ENCODE results near the gene CACNG5. TPM values are rescaled to one million over a fixed set of nuclear protein-coding genes. Genes with fewer than 3 reads are reported as not detected.

Gene CACNG5
- total RNA-seq, 1 donor from 2014 or later: not detected

DNA sequence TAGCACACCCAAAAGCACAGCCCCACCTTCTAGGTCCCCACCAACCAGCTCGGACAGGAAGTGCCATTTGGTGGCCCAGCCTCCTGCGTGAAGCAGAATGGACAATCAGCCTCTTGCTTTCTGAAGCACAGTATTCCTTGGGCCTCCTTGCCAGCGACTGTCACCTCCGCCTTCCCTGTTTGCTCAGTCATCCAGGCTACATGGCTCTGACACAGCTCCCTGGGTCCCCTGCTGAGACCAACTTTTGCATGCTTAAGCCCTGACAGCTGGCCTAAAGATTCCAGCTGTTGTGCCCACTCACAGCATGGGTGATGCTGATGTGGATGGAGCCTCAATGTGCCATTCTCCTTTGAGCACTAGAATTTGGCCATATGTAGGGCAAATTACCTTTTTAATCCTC, 4.5 kb upstream of the CACNG5 start:
- no peaks in the 10 kb centered on the region for H3K36me3 Mint-ChIP-seq (ENCODE audit: low read depth)
- peaks cover 16% of the 10 kb centered on the region for H3K4me1 Mint-ChIP-seq
- no peak overlapping the region for H3K27ac Mint-ChIP-seq (ENCODE audit: unreplicated experiment)
- H3K4me3 Mint-ChIP-seq: no peak overlapping the region
- TF ChIP-seq, protein P1, sequence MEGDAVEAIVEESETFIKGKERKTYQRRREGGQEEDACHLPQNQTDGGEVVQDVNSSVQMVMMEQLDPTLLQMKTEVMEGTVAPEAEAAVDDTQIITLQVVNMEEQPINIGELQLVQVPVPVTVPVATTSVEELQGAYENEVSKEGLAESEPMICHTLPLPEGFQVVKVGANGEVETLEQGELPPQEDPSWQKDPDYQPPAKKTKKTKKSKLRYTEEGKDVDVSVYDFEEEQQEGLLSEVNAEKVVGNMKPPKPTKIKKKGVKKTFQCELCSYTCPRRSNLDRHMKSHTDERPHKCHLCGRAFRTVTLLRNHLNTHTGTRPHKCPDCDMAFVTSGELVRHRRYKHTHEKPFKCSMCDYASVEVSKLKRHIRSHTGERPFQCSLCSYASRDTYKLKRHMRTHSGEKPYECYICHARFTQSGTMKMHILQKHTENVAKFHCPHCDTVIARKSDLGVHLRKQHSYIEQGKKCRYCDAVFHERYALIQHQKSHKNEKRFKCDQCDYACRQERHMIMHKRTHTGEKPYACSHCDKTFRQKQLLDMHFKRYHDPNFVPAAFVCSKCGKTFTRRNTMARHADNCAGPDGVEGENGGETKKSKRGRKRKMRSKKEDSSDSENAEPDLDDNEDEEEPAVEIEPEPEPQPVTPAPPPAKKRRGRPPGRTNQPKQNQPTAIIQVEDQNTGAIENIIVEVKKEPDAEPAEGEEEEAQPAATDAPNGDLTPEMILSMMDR (conservative IDR thresholded peaks at IDR 0.05): no peak
- no peak for DNase-seq (ENCODE audit: low read depth, low spot score)
- H3K9me3 Mint-ChIP-seq: no peaks in the 10 kb centered on the region
- H3K27me3 Mint-ChIP-seq (ENCODE audit: low read depth): peaks cover 77% of the 10 kb centered on the region

DNA sequence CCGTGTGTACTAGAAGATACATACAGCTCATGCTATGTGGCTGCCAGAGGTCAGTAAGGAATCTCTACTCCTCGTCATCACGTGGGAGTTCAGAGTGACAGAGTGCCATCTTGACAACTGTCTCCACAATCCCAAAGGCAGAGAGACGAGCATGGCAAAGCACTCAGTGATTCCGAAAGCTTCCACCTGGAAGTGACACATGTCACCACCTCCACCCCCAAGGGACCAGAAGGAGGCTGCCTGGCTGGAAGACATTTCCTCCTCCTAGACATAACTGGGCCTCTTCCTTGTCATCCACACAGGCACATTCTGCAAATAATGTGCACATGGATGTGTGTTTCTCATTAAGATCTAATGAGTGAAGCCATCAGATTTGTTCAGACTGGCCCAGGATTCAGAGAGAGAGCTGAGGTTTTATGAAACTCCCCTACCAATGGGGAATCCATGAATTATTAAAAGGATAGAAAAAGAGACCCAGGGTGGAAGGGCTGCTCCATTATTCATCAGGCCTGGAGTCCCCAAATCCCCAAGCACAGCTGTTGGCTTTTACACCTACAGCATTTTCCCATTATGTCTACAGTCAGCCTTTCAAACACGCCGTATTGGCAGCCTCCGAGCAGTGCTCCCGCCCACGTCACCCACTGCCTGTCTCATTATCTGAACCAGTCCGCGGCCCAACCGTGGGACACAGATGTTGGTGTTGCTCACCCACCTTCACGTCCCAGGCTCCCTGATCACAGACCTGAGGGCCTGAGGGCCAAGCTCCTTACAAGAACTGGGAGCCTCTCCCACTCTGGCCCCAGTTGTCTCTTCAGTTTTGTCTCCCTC, 3.3 kb upstream of the CACNG5 start:
- TF ChIP-seq, protein P1 (conservative IDR thresholded peaks at IDR 0.05): no peak
- no peak overlapping the region for H3K4me3 Mint-ChIP-seq
- H3K36me3 Mint-ChIP-seq (ENCODE audit: low read depth): no peaks in the 10 kb centered on the region
- H3K27ac Mint-ChIP-seq (ENCODE audit: unreplicated experiment): no peak overlapping the region
- peaks cover 16% of the 10 kb centered on the region for H3K4me1 Mint-ChIP-seq
- H3K9me3 Mint-ChIP-seq: no peaks in the 10 kb centered on the region
- peaks cover 86% of the 10 kb centered on the region for H3K27me3 Mint-ChIP-seq (ENCODE audit: low read depth)
- DNase-seq (ENCODE audit: low read depth, low spot score): no peak

DNA sequence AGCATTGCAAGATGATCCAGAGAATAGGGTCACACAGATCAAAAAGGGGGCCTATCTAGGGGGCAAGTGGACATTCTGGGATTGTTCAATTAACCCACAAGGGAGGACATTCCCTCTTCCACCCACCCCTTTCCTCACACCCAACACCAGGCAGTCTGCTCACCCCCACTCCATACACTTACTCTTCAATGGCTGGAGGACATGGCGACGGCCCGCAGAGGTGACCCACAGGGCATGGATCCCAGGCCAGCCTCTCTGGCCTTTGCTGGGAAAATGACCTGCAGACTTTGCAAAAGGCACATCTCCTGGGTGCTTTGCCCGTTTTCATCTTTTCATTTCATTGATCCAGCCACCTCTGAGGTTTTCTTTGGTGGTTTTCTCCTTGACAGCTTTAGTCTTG, 1.7 kb upstream of the CACNG5 start:
- Mint-ChIP-seq H3K36me3 (ENCODE audit: low read depth) (no peaks in the 10 kb centered on the region), H3K27ac (ENCODE audit: unreplicated experiment) (no peak overlapping the region), H3K4me1 (peaks cover 16% of the 10 kb centered on the region), H3K27me3 (ENCODE audit: low read depth) (peaks cover 91% of the 10 kb centered on the region), H3K9me3 (no peaks in the 10 kb centered on the region), H3K4me3 (no peak overlapping the region)
- TF ChIP-seq, protein P1 (conservative IDR thresholded peaks at IDR 0.05): no peak
- DNase-seq (ENCODE audit: low read depth, low spot score): no peak

DNA sequence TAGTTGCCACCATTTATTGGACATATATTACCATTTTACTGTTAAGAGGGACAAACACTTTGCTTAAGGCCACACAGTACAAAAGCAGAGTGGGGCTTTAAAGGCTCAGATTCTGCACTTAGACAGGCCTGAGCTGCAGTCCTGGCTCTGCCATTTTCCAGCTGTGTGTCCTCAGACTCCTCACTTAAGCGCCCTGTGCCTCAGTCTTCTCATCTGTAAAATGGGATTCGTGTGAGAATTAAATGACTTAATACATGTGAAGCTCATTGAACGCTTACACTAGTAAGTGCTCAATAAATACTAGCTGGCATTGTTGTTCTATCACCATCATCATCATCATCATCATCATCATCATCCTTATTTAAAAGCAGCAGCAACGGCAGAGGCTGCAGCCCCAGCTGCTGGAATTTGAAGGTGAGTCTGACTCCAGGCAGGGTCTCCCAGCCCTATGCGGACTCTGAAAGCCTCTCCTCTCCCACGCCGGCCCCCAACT, 445 bp upstream of the CACNG5 start:
- TF ChIP-seq, protein P1 (conservative IDR thresholded peaks at IDR 0.05): no peak
- Mint-ChIP-seq H3K9me3 (no peaks in the 10 kb centered on the region), H3K27ac (ENCODE audit: unreplicated experiment) (no peak overlapping the region), H3K4me3 (no peak overlapping the region), H3K36me3 (ENCODE audit: low read depth) (no peaks in the 10 kb centered on the region), H3K27me3 (ENCODE audit: low read depth) (peaks cover 84% of the 10 kb centered on the region), H3K4me1 (peaks cover 11% of the 10 kb centered on the region)
- no peak for DNase-seq (ENCODE audit: low read depth, low spot score)

DNA sequence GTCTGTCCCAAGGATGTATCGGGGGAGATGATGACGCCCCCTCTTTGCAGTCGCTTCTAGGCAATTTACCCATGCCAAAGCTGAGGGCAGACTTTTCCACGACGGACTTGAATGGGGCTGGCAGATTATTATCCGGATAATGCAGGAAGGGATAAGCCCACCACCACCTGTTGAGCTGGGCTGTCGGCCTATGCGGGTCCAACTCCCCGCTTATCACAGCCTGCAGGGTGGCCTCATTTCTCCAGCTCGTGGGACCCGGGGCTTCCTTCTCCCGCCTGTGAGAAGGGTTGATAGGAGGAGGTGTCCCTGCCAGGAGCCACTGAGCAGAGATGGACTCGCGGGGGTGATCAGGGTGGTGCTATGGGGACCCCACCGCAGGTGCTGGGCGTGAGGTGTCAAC, 559 bp downstream of the CACNG5 start:
- H3K4me1 Mint-ChIP-seq: peaks cover 5% of the 10 kb centered on the region
- H3K36me3 Mint-ChIP-seq (ENCODE audit: low read depth): no peaks in the 10 kb centered on the region
- TF ChIP-seq, protein P1 (conservative IDR thresholded peaks at IDR 0.05): no peak
- no peaks in the 10 kb centered on the region for H3K9me3 Mint-ChIP-seq
- H3K4me3 Mint-ChIP-seq: no peak overlapping the region
- H3K27ac Mint-ChIP-seq (ENCODE audit: unreplicated experiment): no peak overlapping the region
- H3K27me3 Mint-ChIP-seq (ENCODE audit: low read depth): peaks cover 73% of the 10 kb centered on the region
- no peak for DNase-seq (ENCODE audit: low read depth, low spot score)

Data from neural crest cell (in vitro differentiated cells).